GM12874 (cell line): ENCODE measurements around the gene KL.

ENCODE experiments used
- CTCF ChIP-seq: IDR thresholded peaks from 2 replicates; pipeline ENCODE4 v1.5.1; 2011; ENCODE audit warnings: low read depth, mild to moderate bottlenecking, control low read depth, low read length, moderate library complexity; ENCODE audit not compliant: insufficient read depth

Gene KL

GRCh38 chr13:33087091-33087490 lies 70.9 kb downstream of the KL start:
- TF ChIP-seq CTCF: no peak

GRCh38 chr13:33087790-33088189 lies 71.6 kb downstream of the KL start:
- no peak for TF ChIP-seq CTCF

GRCh38 chr13:33089311-33089710 lies 73.1 kb downstream of the KL start:
- TF ChIP-seq CTCF: no peak

- no peak for TF ChIP-seq CTCF
Measured at GRCh38 chr13:33090755-33091414, 74.7 kb downstream of the KL start.

GRCh38 chr13:33091415-33091774 lies 75.2 kb downstream of the KL start:
- no peak for TF ChIP-seq CTCF

GRCh38 chr13:33092073-33092987 lies 76.1 kb downstream of the KL start:
- no peak for TF ChIP-seq CTCF

GRCh38 chr13:33096886-33097605 lies 80.8 kb downstream of the KL start:
- no peak for TF ChIP-seq CTCF
